ENCODE data around the gene OR10A2.
"Not testable (repeated sequence)": the region's sequence is repeated elsewhere in the genome, so short reads cannot be mapped to it uniquely, and the experiment has no call there.

OR10A2 gene

DNA sequence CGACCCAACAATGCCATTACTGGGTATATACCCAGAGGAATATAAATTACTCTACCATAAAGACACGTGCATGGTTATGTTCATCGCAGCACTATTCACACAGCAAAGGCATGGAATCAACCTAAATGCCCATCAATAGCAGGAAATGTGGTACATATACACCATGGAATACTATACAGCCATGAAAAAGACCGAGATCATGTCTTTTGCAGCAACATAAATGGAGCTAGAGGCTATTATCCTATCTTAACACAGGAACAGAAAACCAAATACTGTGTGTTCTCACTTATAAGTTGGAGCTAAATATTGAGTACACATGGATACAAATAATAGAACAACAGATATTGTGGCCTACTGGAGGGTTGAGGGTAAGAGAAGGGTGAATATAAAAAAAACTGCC lies 26.0 kb downstream of the OR10A2 start:
- no peak for DNase-seq

DNA sequence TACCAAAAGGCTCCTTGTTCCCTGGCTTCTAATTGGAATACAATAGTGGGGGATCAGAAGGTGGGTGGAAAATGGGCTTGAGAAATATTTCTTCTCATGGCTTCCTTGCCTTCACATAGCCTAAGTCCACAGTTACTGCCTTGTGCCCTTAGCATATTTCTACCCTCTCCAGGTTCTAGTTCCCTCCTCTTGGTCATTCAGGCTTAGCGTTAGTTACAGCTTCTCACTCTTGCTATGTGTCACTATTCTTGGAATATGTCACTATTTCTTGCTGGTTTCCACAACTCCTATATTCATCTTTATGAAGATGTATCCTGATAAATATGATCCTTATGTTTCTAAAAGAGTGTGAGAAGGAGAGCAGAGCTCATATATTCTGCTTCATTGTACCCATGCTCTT lies 27.0 kb downstream of the OR10A2 start:
- no peak for DNase-seq

DNA sequence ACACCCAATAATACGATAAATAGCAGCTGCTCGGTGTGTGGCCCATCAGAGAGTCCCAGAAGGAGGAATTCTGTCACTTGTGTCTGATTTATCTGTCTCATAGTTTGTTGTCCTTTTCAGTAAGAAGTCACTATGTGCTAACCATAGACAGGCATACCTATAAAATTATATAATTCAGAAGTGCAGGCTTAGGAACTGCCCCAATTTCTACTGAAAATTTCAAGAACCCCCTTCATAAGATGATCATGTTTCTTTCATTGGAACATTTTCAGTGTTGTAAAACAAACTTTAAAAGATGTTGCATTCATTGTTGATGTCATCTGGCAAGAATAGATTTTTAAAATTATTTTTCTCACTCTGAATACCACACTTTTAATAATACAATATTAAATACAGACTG lies 29.5 kb downstream of the OR10A2 start, which contains the start of gene OR2D2:
Gene OR2D2 (minus strand): TSS at position 101 of the 400 bp plus-strand sequence. CDS start 0 bp downstream, at position 101.
- no peak for DNase-seq

DNA sequence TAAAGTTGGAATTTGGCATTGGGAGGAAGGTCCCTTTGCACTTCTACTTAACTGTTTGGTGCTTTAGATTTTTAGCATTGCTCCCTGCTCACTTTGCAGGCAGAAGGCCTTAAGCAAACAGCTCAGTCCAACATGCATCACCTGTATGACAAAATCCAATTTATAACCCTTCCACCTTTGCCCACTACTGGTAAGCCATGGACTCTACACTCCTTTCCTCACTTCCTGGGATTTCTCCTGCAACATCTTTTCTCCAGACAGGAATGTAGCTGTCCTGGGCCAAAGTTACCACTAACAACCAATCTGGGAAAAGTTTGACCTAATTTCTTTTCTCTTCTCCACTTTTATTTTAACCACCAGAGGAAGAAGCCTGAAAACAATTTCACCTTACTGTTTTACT lies 31.2 kb downstream of the OR10A2 start:
- DNase-seq: no peak

DNA sequence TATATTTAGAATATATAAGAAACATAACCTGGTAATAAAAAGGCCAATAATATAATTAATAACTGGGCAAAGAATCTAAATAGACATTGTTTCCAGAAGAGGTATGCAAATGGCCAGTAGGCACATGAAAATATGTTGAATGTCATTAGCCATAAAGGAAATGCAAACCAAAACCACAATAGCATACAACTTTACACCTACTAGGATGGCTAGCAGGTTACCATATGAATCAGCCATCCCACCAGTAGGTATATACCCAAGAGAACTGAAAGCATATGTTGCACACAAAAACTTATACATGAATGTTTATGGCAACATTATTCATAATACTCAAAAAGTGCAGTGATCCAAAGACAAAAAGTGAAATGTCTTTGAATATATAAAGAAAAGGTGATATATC lies 32.2 kb downstream of the OR10A2 start:
- DNase-seq: no peak

DNA sequence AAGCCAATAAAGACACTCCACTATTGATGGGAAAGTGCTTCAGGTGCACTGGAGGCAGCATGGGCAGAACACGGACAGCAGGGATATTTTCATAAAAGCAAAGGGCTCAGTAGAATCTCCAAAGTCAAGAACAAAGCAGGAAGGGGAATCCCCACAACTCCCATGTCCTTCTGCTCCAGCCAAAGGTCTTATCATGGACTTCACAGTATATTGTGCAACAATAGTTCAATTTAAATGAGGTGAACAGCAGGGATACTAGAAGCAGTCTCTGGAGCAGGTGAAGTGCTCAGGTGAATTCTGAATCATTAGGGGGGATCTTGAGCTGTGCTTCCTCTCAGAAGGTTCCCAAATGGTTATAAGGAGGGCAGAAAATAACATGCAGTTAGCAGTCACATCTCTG lies 36.1 kb downstream of the OR10A2 start:
- no peak for DNase-seq

DNA sequence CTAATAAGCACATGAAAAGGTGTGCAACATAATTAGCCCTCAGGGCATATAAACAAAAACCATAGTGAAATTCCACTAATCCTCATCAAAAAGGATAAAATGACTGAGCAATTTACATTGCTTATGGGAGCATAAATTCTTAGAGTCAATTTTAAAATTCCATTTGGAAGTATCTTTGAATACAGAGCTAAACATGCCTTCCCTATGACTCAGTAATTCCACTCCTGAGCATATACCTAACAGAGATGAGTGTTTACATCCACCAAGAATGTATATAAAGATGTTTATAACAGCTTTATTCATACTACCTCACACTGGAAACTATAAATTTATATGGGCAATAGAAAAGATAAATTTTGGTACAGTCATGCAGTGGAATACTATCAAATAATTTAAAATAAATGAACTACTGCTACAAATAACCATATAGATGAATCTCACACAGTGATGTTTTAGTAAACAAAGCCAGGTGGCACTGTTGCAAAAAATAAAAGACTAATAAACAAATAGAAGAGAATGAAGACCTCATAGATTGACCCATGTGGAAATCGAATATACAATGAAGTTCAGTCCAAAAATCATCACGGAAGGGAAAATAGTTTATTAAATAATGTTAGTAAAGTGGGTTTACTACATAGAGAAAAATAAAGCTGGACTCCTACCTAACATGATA lies 37.6 kb downstream of the OR10A2 start:
- DNase-seq: no peak

DNA sequence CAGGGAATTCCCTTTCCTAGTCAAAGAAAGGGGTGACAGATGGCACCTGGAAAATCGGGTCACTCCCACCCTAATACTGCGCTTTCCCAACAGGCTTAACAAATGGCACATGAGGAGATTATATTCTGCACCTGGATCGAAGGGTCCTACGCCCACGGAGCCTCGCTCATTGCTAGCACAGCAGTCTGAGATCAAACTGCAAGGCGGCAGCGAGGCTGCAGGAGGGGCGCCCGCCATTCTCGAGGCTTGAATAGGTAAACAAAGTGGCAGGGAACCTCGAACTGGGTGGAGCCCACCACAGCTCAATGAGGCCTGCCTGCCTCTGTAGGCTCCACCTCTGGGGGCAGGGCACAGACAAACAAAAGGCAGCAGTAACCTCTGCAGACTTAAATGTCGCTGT lies 41.9 kb downstream of the OR10A2 start:
- not testable (repeated sequence) for DNase-seq

DNA sequence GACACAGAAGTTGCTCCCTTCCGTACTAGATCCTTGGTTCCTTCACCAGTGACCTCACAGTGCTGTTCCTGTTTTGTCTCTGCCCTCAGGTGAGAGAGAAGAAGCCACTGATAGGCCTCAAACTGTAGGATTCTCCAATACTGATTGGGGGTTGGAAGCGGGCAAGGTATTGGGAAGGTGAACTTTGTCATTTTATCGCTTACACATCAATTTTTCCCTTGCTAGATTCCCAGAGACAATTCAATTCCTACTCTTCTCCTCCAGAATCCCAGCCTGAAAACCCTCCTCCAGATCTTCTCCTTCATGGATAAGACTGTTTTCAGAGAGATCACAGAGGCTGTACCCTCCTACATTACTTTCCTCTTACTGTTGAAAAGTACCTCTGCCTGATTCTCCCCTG lies 48.5 kb downstream of the OR10A2 start:
- no peak for DNase-seq

DNA sequence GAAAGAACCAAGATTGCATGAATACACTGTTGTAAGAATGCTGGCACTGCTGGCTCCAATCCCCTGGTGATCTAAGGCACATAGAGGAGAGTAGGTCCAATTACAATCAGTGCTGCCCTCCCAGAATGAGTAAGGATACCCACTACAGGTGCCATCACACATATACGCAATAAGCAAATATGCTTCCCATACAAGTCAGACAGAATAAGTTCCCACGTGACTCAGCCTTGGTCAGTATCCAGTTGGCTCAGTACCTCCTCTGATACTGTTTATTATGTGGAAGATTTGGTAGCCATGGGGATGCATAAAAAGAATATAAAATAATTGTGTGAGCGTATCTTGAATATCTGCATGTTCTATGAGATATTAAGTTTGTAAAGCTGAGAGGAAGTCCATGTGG lies 49.1 kb downstream of the OR10A2 start:
- DNase-seq: no peak

DNA sequence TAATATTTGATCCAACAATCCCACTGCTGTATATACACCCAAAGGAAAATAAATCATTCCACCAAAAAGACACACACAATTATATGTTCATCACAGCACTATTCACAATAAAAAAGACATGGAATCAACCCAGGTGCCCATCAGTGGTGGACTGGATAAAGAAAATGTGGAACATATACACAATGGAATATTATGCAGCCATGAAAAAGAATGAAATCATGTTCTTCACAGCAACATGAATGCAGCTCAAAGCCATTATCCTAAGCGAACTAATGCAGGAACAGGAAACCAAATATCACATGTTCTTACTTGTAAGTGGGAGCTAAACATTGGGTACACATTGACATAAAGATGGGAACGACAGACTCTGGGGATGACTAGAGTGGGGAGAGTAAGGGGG lies 56.8 kb downstream of the OR10A2 start:
- DNase-seq: no peak

DNA sequence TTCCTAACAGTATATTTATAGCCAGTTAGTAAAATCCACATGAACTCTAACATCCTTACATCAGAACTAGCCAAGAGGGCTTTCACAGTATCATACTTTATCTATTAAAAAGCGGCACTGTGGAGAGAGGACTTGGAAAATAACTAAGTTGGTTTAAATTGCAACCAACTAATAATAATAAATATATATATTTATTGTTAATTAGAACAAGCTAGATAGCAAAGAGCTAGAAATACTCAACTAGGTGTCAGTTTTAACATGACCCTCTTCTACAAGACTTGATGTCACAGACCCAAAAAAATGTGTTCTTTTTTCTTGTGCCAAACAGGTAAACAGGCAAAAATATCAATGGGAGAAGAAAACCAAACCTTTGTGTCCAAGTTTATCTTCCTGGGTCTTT lies 57.8 kb downstream of the OR10A2 start, which contains the start of gene OR2D3:
Gene OR2D3 (plus strand): TSS at position 301 of the 400 bp plus-strand sequence. CDS start 0 bp downstream, at position 301.
- no peak for DNase-seq
